HG02588 (cell line): Measurements from ENCODE around the gene AHI1.
"Not testable (repeated sequence)": the region's sequence is repeated elsewhere in the genome, so short reads cannot be mapped to it uniquely, and the experiment has no call there.

Experiments used
- ATAC-seq: cut with Tn5 transposase; IDR thresholded peaks from one replicate; pipeline ENCODE4 v1.9.1; 2021; ENCODE audit warnings: mild to moderate bottlenecking, moderate library complexity; ENCODE audit not compliant: unreplicated experiment

Gene AHI1

DNA sequence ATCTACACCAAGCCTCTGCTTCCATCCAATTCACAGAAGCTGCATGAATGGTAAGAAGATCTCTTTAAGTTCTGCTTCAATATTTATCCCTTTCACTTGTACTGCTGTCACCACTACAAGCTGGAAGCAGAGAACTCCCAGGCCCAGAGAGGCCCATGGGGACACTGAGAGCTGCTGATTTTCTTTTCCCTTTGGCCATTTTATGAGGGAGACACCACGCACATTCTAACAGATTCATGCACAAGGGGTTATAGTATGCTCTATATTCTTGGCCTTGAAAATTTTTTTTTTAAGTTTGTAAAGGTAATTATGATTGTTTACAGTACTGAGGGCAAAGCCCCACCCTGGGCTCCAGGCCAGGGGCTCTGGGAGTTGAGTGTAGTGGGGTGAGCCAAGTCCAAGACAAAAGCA is 228.1 kb downstream of the AHI1 start:
- ATAC-seq, result no peak

DNA sequence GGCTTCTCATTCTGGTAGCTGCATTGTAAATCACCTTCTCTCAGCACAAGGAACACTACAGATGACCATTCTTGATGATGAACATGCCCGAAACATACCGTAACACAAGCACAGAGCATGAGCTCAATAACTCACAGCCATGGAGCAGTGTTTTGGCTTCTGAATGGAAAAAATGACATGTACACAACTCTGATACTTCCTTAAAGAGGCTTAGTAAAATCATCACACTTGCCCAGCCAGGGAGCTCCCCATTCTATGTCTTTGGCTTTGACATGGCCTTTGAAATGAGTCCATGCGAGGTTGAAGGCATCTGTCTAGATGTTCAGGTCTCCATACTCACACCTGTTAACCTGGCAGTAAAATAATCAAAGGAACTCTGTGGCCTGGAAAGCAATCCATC is 228.8 kb downstream of the AHI1 start:
- no peak for ATAC-seq

DNA sequence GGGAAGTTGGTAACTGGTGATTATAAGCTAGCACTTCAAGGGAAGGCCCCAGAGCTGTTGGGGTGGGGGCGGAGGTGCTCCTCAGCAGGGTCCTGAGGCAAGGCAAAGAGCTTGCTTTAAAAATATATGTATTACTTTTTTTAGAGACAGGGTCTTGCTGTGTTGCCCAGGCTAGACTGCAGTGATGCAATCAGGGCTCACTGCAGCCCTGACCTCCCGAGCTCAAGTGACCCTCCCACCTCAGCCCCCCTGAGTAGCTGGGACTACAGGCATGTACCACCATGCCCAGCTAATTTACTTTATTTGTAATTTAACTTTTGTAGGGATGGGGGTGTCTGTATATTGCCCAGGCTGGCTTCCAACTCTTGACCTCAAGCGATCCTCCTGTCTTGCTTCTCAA is 229.3 kb downstream of the AHI1 start:
- no peak for ATAC-seq

DNA sequence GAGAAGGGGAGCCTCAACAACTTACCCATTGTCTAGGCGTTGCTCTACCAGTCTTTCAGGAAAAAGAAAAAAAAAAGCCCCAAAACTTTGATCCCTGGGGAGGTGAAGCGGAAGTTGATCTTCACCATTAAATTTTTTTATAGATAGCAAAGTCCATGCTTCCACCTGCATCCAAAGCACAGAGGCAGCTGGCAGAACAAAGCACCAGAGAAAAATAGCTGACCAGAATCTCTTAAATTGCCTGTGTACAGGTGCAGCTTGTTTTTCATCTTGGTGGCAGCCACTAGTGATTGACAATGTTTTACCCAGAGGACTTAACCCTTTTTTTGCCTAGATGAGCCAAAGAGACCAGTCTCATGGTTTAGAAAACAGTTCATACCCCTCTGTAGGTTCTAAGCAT is 230.5 kb downstream of the AHI1 start:
- ATAC-seq, result no peak

DNA sequence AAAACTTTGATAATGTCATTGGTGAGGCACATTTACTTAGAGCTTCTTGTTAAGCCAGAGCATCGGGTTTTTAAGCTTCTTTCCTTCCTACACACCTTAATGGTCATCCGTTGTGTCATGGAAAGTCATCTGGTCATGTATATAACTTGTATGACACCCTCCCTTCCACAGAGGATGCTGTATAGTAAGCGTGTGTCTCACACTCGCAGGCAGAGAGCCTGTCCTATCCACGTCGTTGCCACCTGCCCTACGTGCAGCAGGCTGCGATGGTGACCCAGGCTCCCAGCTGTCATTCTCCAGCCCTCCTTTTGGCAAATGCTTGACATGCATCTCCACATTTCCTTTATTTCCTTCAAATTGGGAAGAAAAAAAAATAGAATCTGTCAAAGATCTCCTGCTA is 230.9 kb downstream of the AHI1 start:
- no peak for ATAC-seq

DNA sequence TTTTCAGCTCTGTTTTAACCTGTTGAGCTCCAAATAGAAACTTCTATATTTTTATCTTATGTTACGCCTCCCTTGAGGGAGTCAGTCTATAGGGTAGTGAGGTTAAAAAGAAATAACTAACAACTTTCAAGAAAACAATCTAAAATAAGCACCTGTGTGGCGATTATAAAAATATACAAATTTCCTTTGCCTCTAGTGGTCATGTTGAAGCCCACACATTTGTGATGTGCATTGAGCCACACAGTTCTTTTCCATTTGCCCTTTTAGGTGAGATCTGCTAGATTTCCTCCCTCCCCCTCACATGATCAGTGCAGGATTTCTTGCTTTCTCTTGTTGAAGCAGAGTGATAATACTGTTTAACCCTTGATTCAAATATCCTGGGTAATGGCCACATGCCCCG is 232.3 kb downstream of the AHI1 start:
- no peak for ATAC-seq

DNA sequence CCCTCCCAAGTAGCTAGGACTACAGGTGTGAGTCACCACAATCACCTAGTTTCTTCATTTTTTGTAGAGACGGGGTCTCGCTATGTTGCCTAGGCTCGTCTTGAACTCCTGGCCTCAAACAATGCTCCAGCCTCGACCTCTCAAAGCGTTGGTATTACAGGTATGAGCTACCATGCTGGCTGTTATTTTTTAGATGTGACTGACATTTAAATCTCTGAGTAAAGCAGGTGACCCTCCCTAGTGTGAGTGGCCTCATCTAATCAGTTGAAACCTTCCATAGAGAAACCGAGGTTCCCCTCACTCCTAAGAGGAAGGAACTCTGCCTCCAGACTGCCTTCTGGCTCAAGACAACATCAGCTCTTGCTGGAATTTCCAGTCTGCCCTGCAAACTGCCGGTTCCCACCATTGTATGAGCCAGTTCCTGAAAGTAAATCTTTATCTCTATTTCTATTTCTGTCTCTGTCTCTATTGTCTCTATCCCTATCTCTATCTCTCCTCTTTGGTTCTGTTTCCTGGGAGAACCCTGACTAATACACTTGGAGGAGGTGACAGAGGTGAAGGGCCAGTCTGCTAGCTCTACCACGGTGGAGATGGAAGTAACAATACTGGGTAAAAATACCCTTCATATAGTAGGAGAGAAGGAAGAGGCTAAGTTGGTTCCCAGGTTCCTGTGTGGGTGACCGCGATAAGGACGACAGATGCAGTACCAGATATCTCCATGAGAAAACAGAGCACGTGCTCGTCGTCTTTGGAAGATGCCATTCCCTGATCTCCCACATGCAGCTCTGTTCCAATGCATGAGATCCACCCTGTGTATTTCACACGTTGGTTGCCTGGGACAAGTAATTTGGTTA is 235.4 kb downstream of the AHI1 start:
- ATAC-seq, result no peak

DNA sequence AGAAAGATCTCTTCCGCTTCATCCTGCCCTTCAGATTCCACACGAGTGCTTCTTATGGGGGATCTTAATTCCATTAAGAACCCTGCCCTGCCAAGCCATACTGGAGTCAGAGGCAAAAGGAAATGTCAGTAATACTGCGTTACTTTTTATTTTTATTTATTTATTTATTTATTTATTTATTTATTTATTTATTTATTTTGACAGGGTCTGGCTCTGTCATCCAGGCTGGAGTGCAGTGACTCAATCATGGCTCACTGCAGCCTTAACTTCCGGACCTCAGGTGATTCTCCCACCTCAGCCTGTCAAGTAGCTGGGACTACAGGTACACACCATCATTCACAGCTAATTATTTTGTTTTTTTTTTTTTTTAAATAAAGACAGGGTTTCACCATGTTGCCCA is 236.9 kb downstream of the AHI1 start:
- no peak for ATAC-seq

DNA sequence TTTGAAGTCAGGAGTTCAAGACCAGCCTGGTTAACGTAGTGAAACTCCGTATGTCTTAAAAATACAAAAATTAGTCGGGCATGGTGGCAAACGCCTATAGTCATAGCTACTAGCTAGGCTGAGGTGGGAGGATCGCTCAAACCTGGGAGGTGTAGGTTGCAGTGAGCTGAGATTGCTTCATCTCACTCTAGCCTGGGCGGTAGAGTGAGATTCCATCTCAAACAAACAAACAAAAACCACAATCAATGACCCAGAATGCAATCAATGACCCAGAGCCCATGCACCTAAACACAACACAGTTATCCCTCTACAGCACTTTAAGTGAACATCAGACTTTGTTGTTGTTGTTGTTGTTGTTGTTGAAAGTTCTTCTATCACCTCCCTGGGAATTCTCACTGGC is 238.6 kb downstream of the AHI1 start:
- no peak for ATAC-seq

DNA sequence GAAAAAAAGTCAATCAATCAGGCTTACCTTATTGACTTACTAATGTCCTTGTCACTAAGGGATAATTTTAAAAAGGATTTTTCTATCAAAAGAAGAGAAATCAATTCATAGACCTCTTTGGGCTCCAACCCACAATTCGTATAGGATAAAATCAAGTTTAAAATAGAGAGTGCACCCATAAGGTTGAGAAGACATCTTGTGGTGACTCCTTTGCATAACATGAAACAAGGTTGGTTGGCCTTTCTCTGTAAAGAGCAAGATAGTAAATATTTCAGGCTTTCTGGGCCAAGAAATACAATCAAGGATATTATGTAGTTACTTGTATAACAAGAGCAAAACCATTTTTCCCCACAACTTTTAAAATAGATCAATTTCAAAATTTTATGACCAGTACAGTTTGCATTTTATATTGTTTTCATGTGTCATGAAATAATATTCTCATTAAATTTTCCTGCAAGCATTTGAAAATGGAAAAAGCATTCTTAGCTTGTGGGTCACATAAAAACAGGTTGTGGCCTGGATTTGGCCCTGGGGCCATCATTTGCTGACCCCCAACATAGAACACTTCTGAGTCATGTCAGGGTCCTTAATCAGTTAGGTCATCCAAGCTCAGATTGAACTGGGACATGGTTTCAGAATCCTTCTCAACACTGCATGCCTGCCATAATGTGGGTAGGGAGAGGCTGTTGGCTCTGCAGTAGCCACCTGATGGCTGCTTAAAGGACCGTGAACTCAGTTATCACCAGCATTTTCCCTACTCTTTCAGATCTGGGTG is 239.7 kb downstream of the AHI1 start:
- no peak for ATAC-seq

DNA sequence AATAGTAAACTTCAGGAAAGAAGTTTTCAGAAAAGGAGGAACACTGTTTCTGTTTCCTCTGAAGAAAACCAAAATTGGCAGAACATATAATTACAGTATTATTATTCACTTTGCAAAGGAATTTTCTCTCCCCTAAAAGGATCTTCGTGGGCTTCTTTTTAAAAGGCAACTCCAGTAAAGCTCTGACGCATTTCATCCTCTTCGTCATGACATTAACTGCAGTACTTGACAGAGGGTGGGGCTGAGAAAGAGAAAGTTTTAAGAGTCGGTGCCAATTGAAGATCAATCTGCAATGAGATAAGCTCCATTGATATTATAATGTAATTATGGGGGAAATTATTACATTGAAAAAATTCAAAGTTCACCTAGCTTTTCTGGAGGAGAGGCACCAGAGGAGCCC is 240.7 kb downstream of the AHI1 start:
- no peak for ATAC-seq

DNA sequence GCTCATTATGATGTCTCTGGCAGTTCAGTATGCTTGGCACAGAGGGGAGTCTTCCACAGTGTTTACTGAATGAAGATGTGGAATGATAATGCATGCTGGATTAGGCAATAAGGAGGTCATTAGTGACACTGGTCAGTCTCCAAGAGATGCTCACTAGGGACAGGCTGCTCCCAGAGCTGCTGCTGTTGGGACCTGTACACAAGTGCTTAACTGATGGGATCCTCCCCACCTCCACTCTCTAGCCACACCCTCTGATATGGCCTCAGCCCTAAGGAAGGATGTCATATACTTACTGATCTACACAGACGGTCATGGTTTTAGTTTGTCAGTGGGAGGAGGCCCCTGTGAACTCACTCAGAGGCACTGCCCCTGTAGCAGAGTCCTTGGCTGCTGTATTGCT is 243.1 kb downstream of the AHI1 start:
- ATAC-seq, result no peak

DNA sequence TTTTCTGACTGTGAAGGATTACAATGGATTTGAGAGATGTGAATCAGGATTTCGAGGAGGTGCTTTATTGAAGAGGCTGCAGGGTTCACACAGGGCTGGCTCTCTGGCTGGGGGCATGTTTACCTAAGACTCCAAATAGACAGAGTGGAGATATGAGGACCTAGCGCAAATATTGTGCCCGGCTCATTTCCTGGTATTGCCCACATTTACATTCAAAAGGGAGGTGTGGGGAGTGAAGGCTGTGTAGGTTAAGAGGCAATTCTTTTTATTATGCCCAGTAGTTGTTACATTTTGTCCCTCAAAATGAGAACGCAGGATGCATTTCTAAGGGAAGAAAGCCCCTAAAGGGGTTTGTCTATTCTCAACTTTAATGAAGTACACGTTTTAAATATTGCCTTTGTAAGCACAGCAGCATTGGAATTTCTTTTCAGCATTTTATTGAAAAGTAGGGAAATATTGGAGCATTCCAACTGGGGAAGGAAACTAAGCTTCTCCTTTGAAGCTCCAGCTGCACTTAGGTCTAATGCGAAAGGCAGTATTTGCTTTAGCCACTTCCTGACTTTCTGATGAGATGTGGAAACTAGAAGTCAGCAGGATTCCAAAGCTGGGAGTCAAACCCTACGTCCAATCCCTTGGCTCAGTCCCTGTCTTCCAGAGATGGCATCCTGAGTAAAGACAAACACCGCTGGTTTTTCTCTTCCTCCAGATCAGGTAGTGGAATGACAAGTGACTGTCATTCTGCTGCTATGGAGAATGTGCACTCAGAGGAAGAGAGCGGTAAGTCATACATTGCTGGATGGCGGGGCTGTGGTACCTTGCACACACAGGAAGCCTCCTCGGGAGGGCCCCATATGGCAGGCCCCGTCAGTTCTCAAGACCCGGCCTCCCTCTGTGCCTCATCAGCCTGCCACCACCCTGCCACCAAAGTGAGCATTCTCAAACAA is 245.8 kb downstream of the AHI1 start:
- no peak for ATAC-seq

DNA sequence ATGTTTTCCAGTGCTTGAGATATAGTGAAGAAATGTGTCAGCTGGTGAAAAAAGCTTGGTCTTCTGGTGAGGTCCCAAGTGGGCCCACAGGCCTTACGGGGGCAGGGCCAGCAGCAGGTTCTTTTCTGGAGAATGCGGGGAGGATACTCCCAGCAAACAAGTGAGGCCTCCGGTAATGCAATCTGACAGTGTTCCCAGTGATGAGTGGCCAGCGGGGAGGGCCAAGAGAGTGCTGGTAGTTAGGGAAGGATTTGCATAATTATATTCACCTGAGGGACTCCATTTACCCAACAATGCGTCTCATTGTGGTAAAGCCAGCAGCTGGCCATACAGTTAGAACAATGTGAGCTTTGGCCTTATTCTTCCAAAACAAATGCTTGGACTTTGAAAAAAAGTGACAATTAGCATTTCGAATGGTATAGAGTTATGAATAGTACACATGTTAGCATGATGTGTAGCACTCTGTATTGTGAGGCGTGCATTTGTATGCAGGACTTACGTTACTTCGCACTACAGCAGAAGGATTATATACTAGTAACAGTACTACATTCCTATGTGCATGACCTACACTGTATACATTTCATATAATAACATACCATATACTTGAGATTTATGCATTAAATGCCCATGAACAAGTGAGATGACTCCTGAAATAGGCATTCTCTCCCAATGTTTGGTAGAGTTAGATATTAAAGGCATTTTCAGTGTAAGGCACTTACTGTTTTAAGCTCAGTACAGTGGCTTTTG is 246.6 kb downstream of the AHI1 start:
- ATAC-seq, result no peak

DNA sequence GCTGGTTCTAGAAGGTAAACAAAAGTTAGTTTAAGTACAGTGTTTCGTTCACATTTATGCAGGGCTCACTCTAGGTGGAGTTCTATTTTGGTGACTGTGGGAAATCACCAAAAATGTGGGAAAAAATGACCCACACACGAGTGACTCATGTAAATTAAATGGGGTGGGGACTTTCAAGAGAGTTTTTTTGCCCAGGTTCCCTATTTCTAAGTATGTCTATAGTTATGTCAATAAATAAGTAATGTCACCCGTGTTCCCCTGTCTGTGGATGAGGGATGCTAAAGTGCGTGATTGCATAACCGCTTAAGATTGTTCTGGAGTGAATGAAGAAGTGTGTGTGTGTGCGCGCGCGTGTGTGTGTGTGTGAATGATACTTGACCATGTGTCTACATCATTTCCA is 247.3 kb downstream of the AHI1 start:
- no peak for ATAC-seq

DNA sequence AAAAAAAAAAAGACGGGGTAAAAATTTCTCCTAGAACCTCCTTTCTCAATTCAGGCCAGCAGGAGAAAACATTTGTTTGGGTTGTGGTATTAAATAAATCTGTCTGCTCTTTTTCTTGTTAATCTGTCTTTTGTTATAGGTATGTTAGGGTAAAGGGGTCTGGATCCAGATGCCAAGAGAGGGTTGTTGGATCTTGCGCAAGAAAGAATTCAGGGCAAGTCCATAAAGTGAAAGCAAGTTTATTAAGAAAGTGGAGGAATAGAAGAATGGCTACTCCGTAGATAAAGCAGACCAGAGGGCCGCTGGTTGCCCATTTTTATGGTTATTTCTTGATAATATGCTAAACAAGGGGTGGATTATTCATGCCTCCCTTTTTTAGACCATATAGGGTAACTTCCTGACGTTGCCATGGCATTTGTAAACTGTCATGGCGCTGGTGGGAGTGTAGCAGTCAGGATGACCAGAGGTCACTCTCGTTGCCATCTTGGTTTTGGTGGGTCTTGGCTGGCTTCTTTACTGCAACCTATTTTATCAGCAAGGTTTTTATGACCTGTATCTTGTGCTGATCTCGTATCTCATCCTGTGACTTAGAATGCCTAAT is 251.0 kb downstream of the AHI1 start:
- not testable (repeated sequence) for ATAC-seq

DNA sequence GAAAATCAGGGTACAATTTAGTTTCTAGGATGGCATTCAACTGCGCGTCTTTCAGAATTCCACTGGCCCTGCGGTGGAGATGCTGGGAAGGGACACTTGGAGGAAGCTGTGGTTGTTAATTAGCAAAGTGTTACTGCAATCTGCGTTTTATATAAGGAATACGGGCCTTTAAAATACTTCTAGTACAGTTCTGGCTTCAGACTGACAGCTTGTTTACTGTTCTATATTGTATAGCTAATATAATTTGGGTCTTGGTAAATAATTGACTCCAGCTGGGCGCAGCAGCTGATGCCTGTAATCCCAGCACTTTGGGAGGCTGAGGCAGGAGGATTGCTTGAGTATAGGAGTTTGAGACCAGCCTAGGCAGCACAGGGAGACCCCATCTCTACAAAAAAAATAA is 252.7 kb downstream of the AHI1 start:
- ATAC-seq, result no peak

DNA sequence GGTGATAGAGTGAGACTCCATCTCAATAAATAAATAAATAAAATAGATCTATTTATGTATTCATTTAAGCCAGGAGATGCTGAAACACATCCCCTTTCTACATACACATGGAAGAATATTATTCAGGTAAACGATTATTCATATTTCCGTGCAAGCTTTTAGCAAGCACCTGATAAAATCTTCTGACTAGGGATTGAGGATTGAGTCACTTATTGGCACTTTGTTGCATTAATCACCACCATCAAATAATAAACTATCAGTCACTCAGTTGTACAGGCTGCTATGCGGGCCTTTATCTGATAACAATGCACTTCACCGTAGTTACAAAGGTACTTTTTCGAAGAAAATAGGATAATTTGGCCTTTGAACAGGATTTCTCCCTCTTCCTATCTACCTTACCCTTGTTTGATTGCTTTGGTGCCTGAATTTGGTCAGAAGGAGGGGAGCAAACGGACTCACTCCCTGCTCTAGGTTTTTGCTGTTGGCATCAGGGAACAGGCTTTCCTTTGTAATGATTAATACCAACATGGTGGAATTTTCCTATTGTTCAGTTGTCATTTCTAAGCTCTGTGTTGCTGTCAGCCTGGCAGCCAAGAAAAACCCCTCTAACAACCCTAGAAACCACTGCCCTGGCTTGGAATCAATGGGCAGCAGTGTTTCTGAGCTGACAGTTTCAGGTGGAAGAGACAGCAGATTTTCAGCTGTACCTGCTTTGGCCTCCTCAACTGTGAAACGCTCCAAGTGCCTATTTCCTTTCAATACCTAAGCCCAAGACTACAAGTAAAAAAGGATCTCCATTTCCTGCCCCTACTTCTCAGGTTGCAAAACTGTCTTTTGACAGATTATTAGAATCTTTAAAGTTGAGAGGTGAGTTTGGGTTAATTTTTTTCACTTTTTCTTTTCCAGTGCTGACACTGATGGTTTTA is 253.4 kb downstream of the AHI1 start:
- ATAC-seq, result no peak

DNA sequence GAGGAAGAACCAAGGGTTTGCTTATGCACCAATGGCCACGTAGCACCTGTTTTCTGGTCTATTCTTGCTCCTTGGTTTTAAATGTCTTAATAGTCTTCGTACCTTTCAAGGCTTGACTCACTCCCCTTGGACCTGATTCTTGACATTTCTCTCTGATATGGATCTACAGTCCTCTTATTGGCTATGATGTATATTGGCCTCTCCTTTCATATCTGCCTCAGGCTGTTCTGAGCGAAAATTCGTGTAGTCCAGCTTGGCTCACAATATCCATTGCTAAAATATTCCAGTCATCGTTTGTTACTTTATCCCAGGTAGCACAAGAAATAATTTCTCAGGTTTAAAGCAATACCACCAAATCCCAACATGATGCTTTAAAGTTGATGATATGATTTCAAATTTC is 256.8 kb downstream of the AHI1 start:
- ATAC-seq, result no peak
